DND-41 (cell line): ENCODE measurements around the gene ZRANB1.

ENCODE experiments used
- EZH2 ChIP-seq: IDR thresholded peaks from 3 replicates; pipeline ENCODE4 v1.6.1; 2012; ENCODE audit warnings: borderline replicate concordance, low read depth, mild to moderate bottlenecking, moderate library complexity, low read length, inconsistent platforms; ENCODE audit not compliant: severe bottlenecking
- TF ChIP-seq, protein P1 (sequence below): IDR thresholded peaks from 2 replicates; pipeline ENCODE4 v1.5.1; 2012; ENCODE audit warnings: borderline replicate concordance, low read length, moderate library complexity, mild to moderate bottlenecking; ENCODE audit not compliant: poor library complexity, severe bottlenecking; ENCODE audit errors: extremely low read depth

DNA sequence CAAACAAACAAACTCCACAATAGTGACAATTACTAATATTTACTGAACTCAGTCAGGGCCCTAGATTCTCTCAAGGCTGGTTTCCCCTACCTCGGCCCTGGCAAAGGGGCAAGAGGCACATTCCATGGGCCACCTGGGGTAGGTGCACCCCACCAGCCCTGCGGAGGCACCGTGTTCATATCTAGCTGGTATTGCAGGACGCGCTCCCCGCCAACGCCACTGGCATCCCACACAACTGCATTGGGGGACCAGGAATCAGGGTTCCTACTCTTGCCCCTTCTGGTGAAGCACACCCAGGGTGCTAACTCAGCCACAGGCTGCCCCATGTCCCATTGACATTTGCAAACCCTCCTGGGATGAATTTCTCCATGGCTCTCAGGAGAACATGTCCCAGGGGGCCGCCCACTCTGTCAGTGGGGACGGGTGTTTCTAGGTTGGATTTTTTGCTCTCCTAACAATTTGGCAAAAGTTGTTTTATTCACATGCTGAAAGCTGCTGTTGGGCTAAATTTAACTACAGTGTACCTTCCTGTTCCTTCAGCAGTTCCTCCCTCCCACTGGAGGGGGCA, 76.7 kb downstream of the ZRANB1 start:
- TF ChIP-seq, protein P1, sequence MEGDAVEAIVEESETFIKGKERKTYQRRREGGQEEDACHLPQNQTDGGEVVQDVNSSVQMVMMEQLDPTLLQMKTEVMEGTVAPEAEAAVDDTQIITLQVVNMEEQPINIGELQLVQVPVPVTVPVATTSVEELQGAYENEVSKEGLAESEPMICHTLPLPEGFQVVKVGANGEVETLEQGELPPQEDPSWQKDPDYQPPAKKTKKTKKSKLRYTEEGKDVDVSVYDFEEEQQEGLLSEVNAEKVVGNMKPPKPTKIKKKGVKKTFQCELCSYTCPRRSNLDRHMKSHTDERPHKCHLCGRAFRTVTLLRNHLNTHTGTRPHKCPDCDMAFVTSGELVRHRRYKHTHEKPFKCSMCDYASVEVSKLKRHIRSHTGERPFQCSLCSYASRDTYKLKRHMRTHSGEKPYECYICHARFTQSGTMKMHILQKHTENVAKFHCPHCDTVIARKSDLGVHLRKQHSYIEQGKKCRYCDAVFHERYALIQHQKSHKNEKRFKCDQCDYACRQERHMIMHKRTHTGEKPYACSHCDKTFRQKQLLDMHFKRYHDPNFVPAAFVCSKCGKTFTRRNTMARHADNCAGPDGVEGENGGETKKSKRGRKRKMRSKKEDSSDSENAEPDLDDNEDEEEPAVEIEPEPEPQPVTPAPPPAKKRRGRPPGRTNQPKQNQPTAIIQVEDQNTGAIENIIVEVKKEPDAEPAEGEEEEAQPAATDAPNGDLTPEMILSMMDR, result no peak
- no peak for TF ChIP-seq EZH2
